ENCODE data around the gene SFMBT2. TPM values are rescaled to one million over a fixed set of nuclear protein-coding genes. Genes with fewer than 3 reads are reported as not detected.

Gene SFMBT2
- total RNA-seq, 2 donors from 2014 or later: 28.2 to 42.1 TPM

GRCh38 chr10:7417807-7418206, 7.0 kb upstream of the SFMBT2 start:
- peaks cover 19% of the 10 kb centered on the region for H3K4me1 Mint-ChIP-seq (ENCODE audit: low read depth)
- DNase-seq (no peak), ATAC-seq (replicated peaks in 1 of 2) (peak in 1 of 2 donors; percentile 38)
- peaks cover 7% of the 10 kb centered on the region for H3K27me3 Mint-ChIP-seq (ENCODE audit: low read depth)
- H3K4me3 Mint-ChIP-seq: peak overlapping the region in 1 of 2 donors; percentile 21
- H3K27ac Mint-ChIP-seq: peak overlapping the region; percentile 14
- no peaks in the 10 kb centered on the region for H3K9me3 Mint-ChIP-seq
- no peaks in the 10 kb centered on the region for H3K36me3 Mint-ChIP-seq (ENCODE audit: insufficient read depth in 2 of 2)

GRCh38 chr10:7417103-7417623, 6.3 kb upstream of the SFMBT2 start:
- H3K27ac Mint-ChIP-seq: peak overlapping the region; percentile 14
- H3K4me3 Mint-ChIP-seq: peak overlapping the region in 1 of 2 donors; percentile 21
- H3K9me3 Mint-ChIP-seq: no peaks in the 10 kb centered on the region
- ATAC-seq (replicated peaks in 1 of 2) (peak in 1 of 2 donors; percentile 33), DNase-seq (no peak)
- H3K36me3 Mint-ChIP-seq (ENCODE audit: insufficient read depth in 2 of 2): no peaks in the 10 kb centered on the region
- peaks cover 13% of the 10 kb centered on the region for H3K27me3 Mint-ChIP-seq (ENCODE audit: low read depth)
- peaks cover 25% of the 10 kb centered on the region for H3K4me1 Mint-ChIP-seq (ENCODE audit: low read depth)

- no peak for ATAC-seq (replicated peaks in 1 of 2)
- Mint-ChIP-seq H3K4me1 (ENCODE audit: low read depth) (peaks cover 34% of the 10 kb centered on the region), H3K27ac (no peak overlapping the region), H3K36me3 (ENCODE audit: insufficient read depth in 2 of 2) (peaks cover 0 to 4% of the 10 kb centered on the region in 2 donors), H3K27me3 (ENCODE audit: low read depth) (peaks cover 15% of the 10 kb centered on the region), H3K4me3 (no peak overlapping the region), H3K9me3 (no peaks in the 10 kb centered on the region)
- no peak for DNase-seq
Measured at GRCh38 chr10:7414766-7415165, 3.9 kb upstream of the SFMBT2 start.

- Mint-ChIP-seq H3K27ac (no peak overlapping the region), H3K9me3 (no peaks in the 10 kb centered on the region), H3K4me3 (peak overlapping the region; percentile 97 to 100), H3K36me3 (ENCODE audit: insufficient read depth in 2 of 2) (peaks cover 0 to 4% of the 10 kb centered on the region in 2 donors), H3K4me1 (ENCODE audit: low read depth) (peaks cover 41% of the 10 kb centered on the region), H3K27me3 (ENCODE audit: low read depth) (peaks cover 15% of the 10 kb centered on the region)
- DNase-seq: no peak
- ATAC-seq (replicated peaks in 1 of 2): no peak
Measured at GRCh38 chr10:7412928-7413282, 2.1 kb upstream of the SFMBT2 start.

- H3K4me3 Mint-ChIP-seq: peak overlapping the region; percentile 97 to 100
- peaks cover 39% of the 10 kb centered on the region for H3K4me1 Mint-ChIP-seq (ENCODE audit: low read depth)
- ATAC-seq (replicated peaks in 1 of 2) (no peak), DNase-seq (peak; percentile 44 to 62)
- peaks cover 0 to 4% of the 10 kb centered on the region in 2 donors for H3K36me3 Mint-ChIP-seq (ENCODE audit: insufficient read depth in 2 of 2)
- no peak overlapping the region for H3K27ac Mint-ChIP-seq
- peaks cover 15% of the 10 kb centered on the region for H3K27me3 Mint-ChIP-seq (ENCODE audit: low read depth)
- H3K9me3 Mint-ChIP-seq: no peaks in the 10 kb centered on the region
Measured at GRCh38 chr10:7412237-7412927, 1.5 kb upstream of the SFMBT2 start.

GRCh38 chr10:7411671-7412128, 866 bp upstream of the SFMBT2 start:
- no peak overlapping the region for H3K27ac Mint-ChIP-seq
- no peaks in the 10 kb centered on the region for H3K9me3 Mint-ChIP-seq
- ATAC-seq (replicated peaks in 1 of 2): no peak

GRCh38 chr10:7410301-7410861, 453 bp downstream of the SFMBT2 start:
- DNase-seq (peak; percentile 57), ATAC-seq (replicated peaks in 1 of 2) (peak; percentile 9 to 39)
- peak overlapping the region; percentile 98 for H3K27ac Mint-ChIP-seq
- peaks cover 46% of the 10 kb centered on the region for H3K4me1 Mint-ChIP-seq (ENCODE audit: low read depth)
- H3K27me3 Mint-ChIP-seq (ENCODE audit: low read depth): peaks cover 15% of the 10 kb centered on the region
- peak overlapping the region; percentile 97 to 100 for H3K4me3 Mint-ChIP-seq
- no peaks in the 10 kb centered on the region for H3K9me3 Mint-ChIP-seq
- peaks cover 2 to 4% of the 10 kb centered on the region in 2 donors for H3K36me3 Mint-ChIP-seq (ENCODE audit: insufficient read depth in 2 of 2)

More at GRCh38 chr10:7411671-7412128, 866 bp upstream of the SFMBT2 start:
- Mint-ChIP-seq H3K4me3 (peak overlapping the region; percentile 97 to 100), H3K27me3 (ENCODE audit: low read depth) (peaks cover 15% of the 10 kb centered on the region), H3K36me3 (ENCODE audit: insufficient read depth in 2 of 2) (peaks cover 0 to 4% of the 10 kb centered on the region in 2 donors), H3K4me1 (ENCODE audit: low read depth) (peaks cover 35% of the 10 kb centered on the region)
- DNase-seq: peak; percentile 35 to 51

- peak; percentile 21 to 51 for DNase-seq
- Mint-ChIP-seq H3K4me1 (ENCODE audit: low read depth) (peaks cover 52% of the 10 kb centered on the region), H3K27ac (peak overlapping the region; percentile 98)
Measured at GRCh38 chr10:7409732-7410168, 1.1 kb downstream of the SFMBT2 start.

GRCh38 chr10:7409045-7409731, 1.6 kb downstream of the SFMBT2 start:
- peaks cover 15% of the 10 kb centered on the region for H3K27me3 Mint-ChIP-seq (ENCODE audit: low read depth)
- ATAC-seq (replicated peaks in 1 of 2): peak; percentile 61 to 70
- peaks cover 4 to 5% of the 10 kb centered on the region in 2 donors for H3K36me3 Mint-ChIP-seq (ENCODE audit: insufficient read depth in 2 of 2)
- peak overlapping the region; percentile 97 to 100 for H3K4me3 Mint-ChIP-seq
- peak; percentile 62 to 71 for DNase-seq
- no peaks in the 10 kb centered on the region for H3K9me3 Mint-ChIP-seq
- H3K27ac Mint-ChIP-seq: peak overlapping the region; percentile 98
- H3K4me1 Mint-ChIP-seq (ENCODE audit: low read depth): peaks cover 54% of the 10 kb centered on the region

More at GRCh38 chr10:7409732-7410168, 1.1 kb downstream of the SFMBT2 start:
- Mint-ChIP-seq H3K4me3 (peak overlapping the region; percentile 97 to 100), H3K36me3 (ENCODE audit: insufficient read depth in 2 of 2) (peaks cover 4 to 5% of the 10 kb centered on the region in 2 donors), H3K27me3 (ENCODE audit: low read depth) (peaks cover 15% of the 10 kb centered on the region), H3K9me3 (no peaks in the 10 kb centered on the region)
- ATAC-seq (replicated peaks in 1 of 2): peak; percentile 5 to 20

GRCh38 chr10:7408291-7409044, 2.4 kb downstream of the SFMBT2 start:
- Mint-ChIP-seq H3K27ac (no peak overlapping the region), H3K36me3 (ENCODE audit: insufficient read depth in 2 of 2) (peaks cover 4 to 5% of the 10 kb centered on the region in 2 donors), H3K4me1 (ENCODE audit: low read depth) (peaks cover 54% of the 10 kb centered on the region), H3K4me3 (peak overlapping the region; percentile 97 to 100), H3K9me3 (no peaks in the 10 kb centered on the region), H3K27me3 (ENCODE audit: low read depth) (peaks cover 11% of the 10 kb centered on the region)
- peak; percentile 35 to 47 for ATAC-seq (replicated peaks in 1 of 2)
- DNase-seq: peak; percentile 64 to 72

- no peak overlapping the region for H3K27ac Mint-ChIP-seq
- H3K36me3 Mint-ChIP-seq (ENCODE audit: insufficient read depth in 2 of 2): peaks cover 4 to 5% of the 10 kb centered on the region in 2 donors
- H3K4me3 Mint-ChIP-seq: peak overlapping the region; percentile 97 to 100
- peak; percentile 38 to 40 for DNase-seq
- no peaks in the 10 kb centered on the region for H3K9me3 Mint-ChIP-seq
- peak in 1 of 2 donors; percentile 3 for ATAC-seq (replicated peaks in 1 of 2)
- peaks cover 8% of the 10 kb centered on the region for H3K27me3 Mint-ChIP-seq (ENCODE audit: low read depth)
- H3K4me1 Mint-ChIP-seq (ENCODE audit: low read depth): peaks cover 53% of the 10 kb centered on the region
Measured at GRCh38 chr10:7407368-7408290, 3.2 kb downstream of the SFMBT2 start.

All from activated T-cell treated with anti-CD3 and anti-CD28 coated beads, Interleukin-2, amount 50 U/mL, for 72 hours (primary cell).